Thoracic aorta (tissue), 2 donors: ENCODE results near the gene CERS4. TPM values are rescaled to one million over a fixed set of nuclear protein-coding genes. Genes with fewer than 3 reads are reported as not detected.
"Not testable (repeated sequence)": the region's sequence is repeated elsewhere in the genome, so short reads cannot be mapped to it uniquely, and the experiment has no call there.

Experiments
- ATAC-seq: fragments of 150-250 bp; one replicate; pipeline ENCODE4 v1.8.0; 2017; ENCODE audit warnings: low read depth; ENCODE audit not compliant: insufficient number of reproducible peaks, low FRiP score
- DNase-seq: peaks from one replicate; pipeline ENCODE4 v3.0.0-alpha.2; 2020; ENCODE audit warnings: low spot score
- H3K27ac ChIP-seq, 2 donors: fragments of 200-600 bp; sonication (generic); 1 replicate in 1 of 2; 2 replicates in 1 of 2; pipeline ENCODE4 v1.5.1; 2016; ENCODE audit warnings: mild to moderate bottlenecking in 2 of 2, moderate library complexity in 2 of 2
- H3K27me3 ChIP-seq: fragments of 200-600 bp; sonication (generic); replicated peaks from 2 replicates; pipeline ENCODE4 v1.6.0; 2016; ENCODE audit warnings: mild to moderate bottlenecking; ENCODE audit not compliant: insufficient read depth
- H3K36me3 ChIP-seq: fragments of 200-600 bp; sonication (generic); one replicate; pipeline ENCODE4 v1.5.1; 2016
- H3K4me1 ChIP-seq, 2 donors: fragments of 200-600 bp; sonication (generic); 1 replicate in 1 of 2; 2 replicates in 1 of 2; pipeline versions ENCODE4 v1.5.1 to v1.6.0; 2016; ENCODE audit warnings: low read depth in 2 of 2, mild to moderate bottlenecking in 1 of 2; ENCODE audit not compliant: control insufficient read depth in 1 of 2
- H3K4me3 ChIP-seq: fragments of 200-600 bp; sonication (generic); 2 replicates; pipeline ENCODE4 v1.5.1; 2016; ENCODE audit warnings: mild to moderate bottlenecking
- H3K9me3 ChIP-seq: fragments of 200-600 bp; sonication (generic); 2 replicates; pipeline ENCODE4 v1.5.1; 2016
- total RNA-seq, 2 donors: library from RNA; depleted of rRNA; stranded (reverse); fragments of >200 nt; gene quantifications; one replicate each; pipeline versions ENCODE4 v1.1.0 to v1.2.3, GENCODE V29; 2016
- TF ChIP-seq, protein P1 (sequence below): fragments of 200-600 bp; sonication (generic); IDR thresholded peaks from one replicate; pipeline ENCODE4 v1.5.1; 2019; ENCODE audit warnings: antibody characterized with exemption

The CERS4 gene
- total RNA-seq, 2 donors from 2014 or later, result 21.9 to 29.7 TPM

- TF ChIP-seq, protein P1, sequence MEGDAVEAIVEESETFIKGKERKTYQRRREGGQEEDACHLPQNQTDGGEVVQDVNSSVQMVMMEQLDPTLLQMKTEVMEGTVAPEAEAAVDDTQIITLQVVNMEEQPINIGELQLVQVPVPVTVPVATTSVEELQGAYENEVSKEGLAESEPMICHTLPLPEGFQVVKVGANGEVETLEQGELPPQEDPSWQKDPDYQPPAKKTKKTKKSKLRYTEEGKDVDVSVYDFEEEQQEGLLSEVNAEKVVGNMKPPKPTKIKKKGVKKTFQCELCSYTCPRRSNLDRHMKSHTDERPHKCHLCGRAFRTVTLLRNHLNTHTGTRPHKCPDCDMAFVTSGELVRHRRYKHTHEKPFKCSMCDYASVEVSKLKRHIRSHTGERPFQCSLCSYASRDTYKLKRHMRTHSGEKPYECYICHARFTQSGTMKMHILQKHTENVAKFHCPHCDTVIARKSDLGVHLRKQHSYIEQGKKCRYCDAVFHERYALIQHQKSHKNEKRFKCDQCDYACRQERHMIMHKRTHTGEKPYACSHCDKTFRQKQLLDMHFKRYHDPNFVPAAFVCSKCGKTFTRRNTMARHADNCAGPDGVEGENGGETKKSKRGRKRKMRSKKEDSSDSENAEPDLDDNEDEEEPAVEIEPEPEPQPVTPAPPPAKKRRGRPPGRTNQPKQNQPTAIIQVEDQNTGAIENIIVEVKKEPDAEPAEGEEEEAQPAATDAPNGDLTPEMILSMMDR, result no peak
- no peak for ATAC-seq
Observed at GRCh38 chr19:8212916-8213315, 3.7 kb downstream of the CERS4 start.

DNA sequence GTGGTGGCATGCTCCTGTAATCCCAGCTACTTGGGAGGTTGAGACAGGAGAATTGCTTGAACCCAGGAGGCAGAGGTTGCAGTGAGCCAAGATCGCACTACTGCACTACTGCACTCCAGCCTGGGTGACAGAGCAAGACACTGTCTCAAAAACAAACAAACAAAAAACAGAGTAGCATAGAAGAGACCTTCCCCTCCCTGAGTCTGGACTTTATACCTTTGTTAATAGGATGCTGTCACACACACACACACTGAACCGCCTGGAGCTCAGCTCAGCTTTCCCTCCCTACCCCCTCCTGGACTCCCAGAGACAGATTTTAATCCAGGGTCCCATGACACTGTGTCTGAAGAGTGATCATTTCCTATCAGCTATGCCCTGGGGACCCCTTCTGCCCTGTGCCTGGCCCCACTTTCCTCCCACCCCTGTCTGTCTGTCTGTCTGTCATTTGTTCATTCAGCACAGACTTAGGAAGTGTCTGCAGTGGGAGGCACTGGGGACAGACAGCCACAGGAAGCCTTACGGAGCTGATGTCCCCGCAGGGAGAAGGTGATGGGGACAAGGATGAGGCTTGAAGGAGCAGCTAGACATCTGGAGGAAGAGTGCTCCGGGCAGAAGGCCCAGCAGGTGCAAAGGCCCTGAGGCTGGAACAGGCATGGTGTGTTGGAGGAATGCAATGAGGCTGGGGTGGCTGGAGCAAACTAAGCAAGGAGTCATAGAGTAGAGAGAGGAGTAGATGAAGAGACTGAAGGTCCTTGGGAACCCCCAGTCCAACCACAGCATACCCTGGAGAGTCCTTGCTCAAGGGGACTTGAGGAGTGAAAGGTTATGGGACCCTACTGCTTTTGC is 4.9 kb downstream of the CERS4 start:
- no peak overlapping the region for H3K27ac ChIP-seq
- ATAC-seq (no peak), DNase-seq (no peak)
- H3K27me3 ChIP-seq, result no peaks in the 10 kb centered on the region
- peaks cover 0 to 12% of the 10 kb centered on the region in 2 donors for H3K4me1 ChIP-seq
- no peaks in the 10 kb centered on the region for H3K9me3 ChIP-seq
- H3K4me3 ChIP-seq, result no peak overlapping the region
- H3K36me3 ChIP-seq, result no peaks in the 10 kb centered on the region
- TF ChIP-seq, protein P1, result no peak

More at GRCh38 chr19:8212916-8213315, 3.7 kb downstream of the CERS4 start:
- no peaks in the 10 kb centered on the region for H3K36me3 ChIP-seq
- H3K27ac ChIP-seq, result no peak overlapping the region
- no peaks in the 10 kb centered on the region for H3K9me3 ChIP-seq
- peaks cover 4 to 20% of the 10 kb centered on the region in 2 donors for H3K4me1 ChIP-seq
- no peaks in the 10 kb centered on the region for H3K27me3 ChIP-seq
- no peak overlapping the region for H3K4me3 ChIP-seq
- DNase-seq, result no peak

DNA sequence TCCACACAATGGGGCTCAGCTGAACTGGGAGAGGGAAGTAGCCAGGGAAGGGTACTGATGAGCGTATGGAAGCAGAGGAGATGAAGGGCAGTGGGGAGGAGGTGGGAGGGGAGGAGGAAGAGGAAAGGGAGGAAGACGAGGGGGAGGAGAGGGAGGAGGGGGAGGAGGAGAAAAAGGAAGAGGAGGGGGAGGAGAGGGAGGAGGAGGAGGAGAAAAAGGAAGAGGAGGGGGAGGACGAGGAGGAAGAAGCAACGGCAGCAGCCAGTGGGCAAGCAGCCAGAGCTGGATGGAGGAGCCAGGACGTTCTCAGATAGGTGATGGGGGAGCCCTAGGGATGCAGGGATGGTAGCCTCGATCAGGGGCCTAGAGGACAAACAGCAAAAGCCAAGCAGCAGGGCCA is 5.6 kb downstream of the CERS4 start:
- no peaks in the 10 kb centered on the region for H3K27me3 ChIP-seq
- TF ChIP-seq, protein P1, result no peak
- H3K4me1 ChIP-seq, result peaks cover 0 to 7% of the 10 kb centered on the region in 2 donors
- ATAC-seq, result no peak
- no peak overlapping the region for H3K27ac ChIP-seq
- H3K4me3 ChIP-seq, result no peak overlapping the region
- H3K36me3 ChIP-seq, result no peaks in the 10 kb centered on the region
- H3K9me3 ChIP-seq, result no peaks in the 10 kb centered on the region
- no peak for DNase-seq

DNA sequence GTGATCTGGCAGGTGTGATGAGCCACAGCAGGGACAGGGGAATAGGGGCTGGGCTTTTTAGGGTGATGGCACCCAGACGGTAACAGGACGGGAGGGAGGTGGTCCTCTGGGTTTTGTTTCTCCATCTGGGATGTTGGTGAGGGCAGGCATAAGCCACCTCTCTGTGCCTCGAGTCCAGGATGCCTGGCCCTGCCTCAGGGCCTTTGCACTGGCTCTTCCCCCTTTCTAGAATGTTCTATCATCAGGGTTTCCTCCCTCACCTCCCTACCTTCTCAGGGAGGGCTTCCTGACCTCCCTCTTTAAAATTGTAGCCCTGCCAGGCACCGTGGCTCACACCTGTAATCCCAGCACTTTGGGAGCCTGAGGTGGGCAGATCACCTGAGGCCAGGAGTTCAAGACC is 6.6 kb downstream of the CERS4 start:
- Histone ChIP-seq H3K27ac (no peak overlapping the region), H3K4me3 (no peak overlapping the region), H3K36me3 (no peaks in the 10 kb centered on the region), H3K9me3 (no peaks in the 10 kb centered on the region), H3K4me1 (no peaks in the 10 kb centered on the region), H3K27me3 (no peaks in the 10 kb centered on the region)
- DNase-seq (no peak), ATAC-seq (no peak)
- TF ChIP-seq, protein P1, result no peak

DNA sequence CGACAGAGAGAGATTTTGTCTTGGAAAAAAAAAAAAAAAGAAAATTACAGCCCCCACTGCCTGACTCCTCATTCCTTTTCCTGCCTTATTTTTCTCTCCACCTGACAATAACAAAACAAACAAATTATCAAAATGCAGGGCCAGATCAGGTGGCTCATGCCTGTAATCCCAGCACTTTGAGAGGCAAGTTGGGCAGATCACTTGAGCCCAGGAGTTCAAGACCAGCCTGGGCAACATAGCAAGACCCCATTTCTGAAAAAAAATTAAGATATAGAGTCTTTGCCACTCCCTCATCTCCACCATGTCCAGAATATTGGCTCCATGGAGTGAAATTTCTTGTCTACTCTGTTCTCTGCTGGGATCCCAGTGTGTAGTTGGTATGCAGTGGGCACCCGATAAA is 7.2 kb downstream of the CERS4 start:
- ATAC-seq, result no peak
- Histone ChIP-seq H3K36me3 (no peaks in the 10 kb centered on the region), H3K27me3 (no peaks in the 10 kb centered on the region), H3K27ac (no peak overlapping the region), H3K9me3 (no peaks in the 10 kb centered on the region), H3K4me1 (no peaks in the 10 kb centered on the region), H3K4me3 (no peak overlapping the region)
- no peak for DNase-seq
- TF ChIP-seq, protein P1, result no peak

DNA sequence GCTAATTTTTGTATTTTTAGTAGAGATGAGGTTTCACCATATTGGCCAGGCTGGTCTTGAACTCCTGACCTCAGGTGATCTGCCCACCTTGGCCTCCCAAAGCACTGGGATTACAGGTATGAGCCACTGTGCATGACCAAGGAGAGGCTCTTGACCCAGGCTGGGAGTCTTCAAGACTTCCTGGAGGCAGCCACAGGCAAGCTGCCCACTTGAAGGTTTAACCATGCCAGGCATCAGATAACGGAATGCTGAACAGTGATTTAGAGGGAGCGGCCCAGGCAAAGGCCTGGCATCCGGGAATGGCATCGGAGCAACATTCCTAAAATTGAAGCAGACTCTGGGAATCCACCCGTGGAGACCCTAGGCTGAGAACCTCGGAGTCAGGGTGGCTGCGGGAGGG is 9.0 kb downstream of the CERS4 start:
- ATAC-seq, H3K27ac ChIP-seq, H3K27me3 ChIP-seq, H3K4me3 ChIP-seq, H3K36me3 ChIP-seq, DNase-seq, H3K9me3 ChIP-seq, H3K4me1 ChIP-seq: not testable (repeated sequence)
